HCT116 (cell line): Measurements from ENCODE around the gene SLC22A23. TPM values are rescaled to one million over a fixed set of nuclear protein-coding genes. Genes with fewer than 3 reads are reported as not detected.

Experiments
- ATAC-seq: fragments of 200-7000 bp; cut with Tn5 transposase; 2 replicates; pipeline ENCODE4 v1.9.1; 2020; ENCODE audit warnings: mild to moderate bottlenecking, moderate library complexity
- BruUV-seq: library from RNA; stranded (reverse); fragments of 400-500 nt; replicated peaks from 2 replicates; lab custom pipeline; 2021; lab: Mats Ljungman, UMichigan
- CTCF ChIA-PET: fragments of 300-600 bp; sonication (Branson Sonifier 250); formaldehyde crosslinking; loops from one replicate; lab custom pipeline; 2021; ENCODE audit warnings: antibody characterized with exemption; lab: Charles Lee
- POLR2A ChIA-PET: fragments of 300-600, 350-600 bp; sonication (Branson Sonifier 250); formaldehyde crosslinking; loops from one replicate; lab custom pipeline; 2021; ENCODE audit warnings: antibody characterized with exemption; lab: Charles Lee
- RAD21 ChIA-PET, 2 experiments: fragments of 300-600 bp; sonication (Branson Sonifier 250); formaldehyde crosslinking; loops; one replicate each; lab custom pipeline; 2023; ENCODE audit warnings: low total read pairs in 2 of 2; ENCODE audit not compliant: uncharacterized antibody in 2 of 2, unreplicated experiment in 2 of 2, low non-redundant PET in 1 of 2; lab: Charles Lee
- DNase-seq: peaks from one replicate; pipeline ENCODE4 v3.0.0-alpha.2; 2010; ENCODE audit warnings: low read depth, low spot score
- H2AFZ ChIP-seq: fragments of 200-600 bp; shearing (Covaris generic), sonication (generic); 2 replicates; pipeline ENCODE4 v1.6.1; 2017; ENCODE audit warnings: low read depth, mixed run types, mixed read lengths, antibody characterized with exemption, low read length; ENCODE audit not compliant: poor library complexity, severe bottlenecking
- H3K27ac ChIP-seq: 2 replicates; pipeline ENCODE4 v1.5.1; 2012; ENCODE audit warnings: low read depth, low read length
- H3K27me3 ChIP-seq: fragments of 200-600 bp; sonication (generic); 2 replicates; pipeline ENCODE4 v1.6.1; 2016; ENCODE audit warnings: mixed run types, low read length, mixed read lengths; ENCODE audit not compliant: insufficient read depth
- H3K36me3 ChIP-seq, 2 experiments: fragments of 200-500 bp in 1 of 2; fragments of 200-600 bp in 1 of 2; sonication (Bioruptor generic) in 1 of 2; sonication (generic) in 1 of 2; 2 replicates each; pipeline versions ENCODE4 v1.5.1 to v1.6.1; 2014 to 2016; ENCODE audit warnings: low read length in 2 of 2, inconsistent platforms in 1 of 2, mixed read lengths in 1 of 2, mixed run types in 1 of 2; ENCODE audit not compliant: insufficient read depth in 2 of 2, control insufficient read depth in 1 of 2
- H3K4me1 ChIP-seq, 2 experiments: fragments of 200-600 bp in 1 of 2; sonication (generic) in 1 of 2; 2 replicates each; pipeline versions ENCODE4 v1.5.1 to v1.6.1; 2012 to 2017; ENCODE audit warnings: low read length in 2 of 2, inconsistent platforms in 1 of 2, mild to moderate bottlenecking in 1 of 2, mixed read lengths in 1 of 2, mixed run types in 1 of 2, moderate library complexity in 1 of 2; ENCODE audit not compliant: insufficient read depth in 2 of 2, control insufficient read depth in 1 of 2
- H3K4me2 ChIP-seq: fragments of 200-600 bp; sonication (generic); 2 replicates; pipeline ENCODE4 v1.6.1; 2017; ENCODE audit warnings: mixed run types, low read length, mixed read lengths
- H3K4me3 ChIP-seq, 2 experiments: fragments of 200-600 bp in 1 of 2; sonication (generic) in 1 of 2; replicated peaks in 1 of 2; 2 replicates each; pipeline ENCODE4 v1.5.1; 2011 to 2016; ENCODE audit warnings: low read length in 2 of 2, control low read depth in 1 of 2, low read depth in 1 of 2, mild to moderate bottlenecking in 1 of 2, mixed read lengths in 1 of 2, mixed run types in 1 of 2
- H3K79me2 ChIP-seq: fragments of 200-600 bp; sonication (generic); 2 replicates; pipeline ENCODE4 v1.6.1; 2017; ENCODE audit warnings: mild to moderate bottlenecking, mixed run types, low read length, moderate library complexity, mixed read lengths; ENCODE audit not compliant: insufficient read depth
- H3K9ac ChIP-seq: fragments of 200-600 bp; sonication (generic); 2 replicates; pipeline ENCODE4 v1.6.1; 2016; ENCODE audit warnings: low read length, mixed read lengths
- H3K9me2 ChIP-seq: fragments of 200-600 bp; sonication (generic), shearing (Covaris generic); 2 replicates; pipeline ENCODE4 v1.6.1; 2017; ENCODE audit warnings: mixed run types, mild to moderate bottlenecking, moderate library complexity; ENCODE audit not compliant: insufficient read depth
- H3K9me3 ChIP-seq, 2 experiments: fragments of 200-500 bp in 1 of 2; fragments of 200-600 bp in 1 of 2; sonication (Bioruptor generic) in 1 of 2; sonication (generic) in 1 of 2; 2 replicates each; pipeline ENCODE4 v1.6.1; 2014 to 2017; ENCODE audit warnings: low read length in 2 of 2, mixed read lengths in 2 of 2, inconsistent platforms in 1 of 2, low read depth in 1 of 2, mild to moderate bottlenecking in 1 of 2, mixed run types in 1 of 2, moderate library complexity in 1 of 2; ENCODE audit not compliant: control insufficient read depth in 1 of 2, insufficient read depth in 1 of 2
- H4K20me1 ChIP-seq: fragments of 200-600 bp; sonication (generic), shearing (Covaris generic); 2 replicates; pipeline ENCODE4 v1.6.1; 2017; ENCODE audit warnings: mixed run types, mild to moderate bottlenecking, moderate library complexity; ENCODE audit not compliant: insufficient read depth
- EZH2 ChIP-seq: fragments of 200-600 bp; sonication (generic); IDR thresholded peaks from 2 replicates; pipeline ENCODE4 v1.6.1; 2017; ENCODE audit warnings: antibody characterized with exemption, mixed run types
- JUND ChIP-seq: IDR thresholded peaks from 2 replicates; pipeline ENCODE4 v1.6.1; 2012
- SRF ChIP-seq: IDR thresholded peaks from 2 replicates; pipeline ENCODE4 v1.6.1; 2012; ENCODE audit warnings: low read depth
- YY1 ChIP-seq: IDR thresholded peaks from 2 replicates; pipeline ENCODE4 v1.6.1; 2011; ENCODE audit warnings: low read length, low read depth, moderate library complexity, mild to moderate bottlenecking; ENCODE audit not compliant: insufficient replicate concordance; ENCODE audit errors: extremely low read depth
- ZFX ChIP-seq: fragments of 450-650 bp; IDR thresholded peaks from 2 replicates; pipeline ENCODE4 v1.6.1; 2017
- intact Hi-C: fragments of 100-400 bp; cut with micrococcal nuclease; formaldehyde crosslinking; loops from 2 replicates; pipeline ENCODE4 v1.10.0; 2022
- total RNA-seq: library from RNA; stranded (reverse); gene quantifications from one replicate; pipeline ENCODE4 v1.2.1, GENCODE V29; 2021; ENCODE audit not compliant: unreplicated experiment
- TF ChIP-seq, protein P1 (sequence below): IDR thresholded peaks from 2 replicates; pipeline ENCODE4 v1.6.1; 2012; ENCODE audit warnings: low read depth
- TF ChIP-seq, protein P2 (sequence below): IDR thresholded peaks from 2 replicates; pipeline ENCODE4 v1.6.1; 2011; ENCODE audit warnings: mild to moderate bottlenecking, low read length, moderate library complexity; ENCODE audit not compliant: insufficient replicate concordance; ENCODE audit errors: extremely low read depth

The SLC22A23 gene
- total RNA-seq, 1 experiment from 2014 or later: 11.5 TPM

DNA sequence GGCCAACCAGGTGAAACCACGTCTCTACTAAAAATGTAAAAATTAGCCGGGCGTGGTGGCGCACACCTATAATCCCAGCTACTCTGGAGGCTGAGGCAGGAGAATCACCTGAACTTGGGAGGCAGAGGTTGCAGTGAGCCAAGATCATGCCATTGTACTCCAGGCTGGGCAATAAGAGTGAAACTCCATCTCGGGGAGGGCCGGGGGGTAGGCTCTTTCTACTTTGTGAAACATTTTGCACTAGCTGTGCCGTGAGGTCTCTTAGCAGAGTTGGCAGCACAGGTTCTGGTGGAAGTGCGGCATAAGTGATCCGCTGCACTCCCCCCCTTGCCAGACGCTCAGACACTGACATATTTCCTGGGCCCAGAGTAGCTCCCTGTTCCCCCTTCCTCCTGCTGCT lies 173.6 kb downstream of the SLC22A23 start:
- H3K9ac ChIP-seq: no peak overlapping the region
- H2AFZ ChIP-seq: no peak overlapping the region
- ChIA-PET RAD21 (no interaction called here), CTCF (no interaction called here), POLR2A (no interaction called here)
- no peaks in the 10 kb centered on the region for H3K9me3 ChIP-seq
- no peak overlapping the region for H3K4me3 ChIP-seq
- H4K20me1 ChIP-seq: no peaks in the 10 kb centered on the region
- H3K9me2 ChIP-seq: no peaks in the 10 kb centered on the region
- ATAC-seq (no peak), DNase-seq (no peak)
- no peaks in the 10 kb centered on the region for H3K27me3 ChIP-seq
- H3K27ac ChIP-seq: no peak overlapping the region
- no peaks in the 10 kb centered on the region for H3K36me3 ChIP-seq
- H3K4me1 ChIP-seq: no peaks in the 10 kb centered on the region
- BruUV-seq: no TSS peak
- H3K79me2 ChIP-seq: no peaks in the 10 kb centered on the region
- no peak for TF ChIP-seq EZH2
- TF ChIP-seq SRF: no peak
- TF ChIP-seq YY1: no peak
- no peak for TF ChIP-seq ZFX
- TF ChIP-seq JUND: no peak
- TF ChIP-seq, protein P1, sequence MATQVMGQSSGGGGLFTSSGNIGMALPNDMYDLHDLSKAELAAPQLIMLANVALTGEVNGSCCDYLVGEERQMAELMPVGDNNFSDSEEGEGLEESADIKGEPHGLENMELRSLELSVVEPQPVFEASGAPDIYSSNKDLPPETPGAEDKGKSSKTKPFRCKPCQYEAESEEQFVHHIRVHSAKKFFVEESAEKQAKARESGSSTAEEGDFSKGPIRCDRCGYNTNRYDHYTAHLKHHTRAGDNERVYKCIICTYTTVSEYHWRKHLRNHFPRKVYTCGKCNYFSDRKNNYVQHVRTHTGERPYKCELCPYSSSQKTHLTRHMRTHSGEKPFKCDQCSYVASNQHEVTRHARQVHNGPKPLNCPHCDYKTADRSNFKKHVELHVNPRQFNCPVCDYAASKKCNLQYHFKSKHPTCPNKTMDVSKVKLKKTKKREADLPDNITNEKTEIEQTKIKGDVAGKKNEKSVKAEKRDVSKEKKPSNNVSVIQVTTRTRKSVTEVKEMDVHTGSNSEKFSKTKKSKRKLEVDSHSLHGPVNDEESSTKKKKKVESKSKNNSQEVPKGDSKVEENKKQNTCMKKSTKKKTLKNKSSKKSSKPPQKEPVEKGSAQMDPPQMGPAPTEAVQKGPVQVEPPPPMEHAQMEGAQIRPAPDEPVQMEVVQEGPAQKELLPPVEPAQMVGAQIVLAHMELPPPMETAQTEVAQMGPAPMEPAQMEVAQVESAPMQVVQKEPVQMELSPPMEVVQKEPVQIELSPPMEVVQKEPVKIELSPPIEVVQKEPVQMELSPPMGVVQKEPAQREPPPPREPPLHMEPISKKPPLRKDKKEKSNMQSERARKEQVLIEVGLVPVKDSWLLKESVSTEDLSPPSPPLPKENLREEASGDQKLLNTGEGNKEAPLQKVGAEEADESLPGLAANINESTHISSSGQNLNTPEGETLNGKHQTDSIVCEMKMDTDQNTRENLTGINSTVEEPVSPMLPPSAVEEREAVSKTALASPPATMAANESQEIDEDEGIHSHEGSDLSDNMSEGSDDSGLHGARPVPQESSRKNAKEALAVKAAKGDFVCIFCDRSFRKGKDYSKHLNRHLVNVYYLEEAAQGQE: no peak
- TF ChIP-seq, protein P2, sequence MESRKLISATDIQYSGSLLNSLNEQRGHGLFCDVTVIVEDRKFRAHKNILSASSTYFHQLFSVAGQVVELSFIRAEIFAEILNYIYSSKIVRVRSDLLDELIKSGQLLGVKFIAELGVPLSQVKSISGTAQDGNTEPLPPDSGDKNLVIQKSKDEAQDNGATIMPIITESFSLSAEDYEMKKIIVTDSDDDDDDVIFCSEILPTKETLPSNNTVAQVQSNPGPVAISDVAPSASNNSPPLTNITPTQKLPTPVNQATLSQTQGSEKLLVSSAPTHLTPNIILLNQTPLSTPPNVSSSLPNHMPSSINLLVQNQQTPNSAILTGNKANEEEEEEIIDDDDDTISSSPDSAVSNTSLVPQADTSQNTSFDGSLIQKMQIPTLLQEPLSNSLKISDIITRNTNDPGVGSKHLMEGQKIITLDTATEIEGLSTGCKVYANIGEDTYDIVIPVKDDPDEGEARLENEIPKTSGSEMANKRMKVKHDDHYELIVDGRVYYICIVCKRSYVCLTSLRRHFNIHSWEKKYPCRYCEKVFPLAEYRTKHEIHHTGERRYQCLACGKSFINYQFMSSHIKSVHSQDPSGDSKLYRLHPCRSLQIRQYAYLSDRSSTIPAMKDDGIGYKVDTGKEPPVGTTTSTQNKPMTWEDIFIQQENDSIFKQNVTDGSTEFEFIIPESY: no peak
- H3K4me2 ChIP-seq: no peak overlapping the region
- intact Hi-C loops: no loop called here
